Measurements from ENCODE around the gene IP6K3. TPM values are rescaled to one million over a fixed set of nuclear protein-coding genes. Genes with fewer than 3 reads are reported as not detected.

IP6K3 gene
- total RNA-seq, 1 donor from 2014 or later = not detected

DNA sequence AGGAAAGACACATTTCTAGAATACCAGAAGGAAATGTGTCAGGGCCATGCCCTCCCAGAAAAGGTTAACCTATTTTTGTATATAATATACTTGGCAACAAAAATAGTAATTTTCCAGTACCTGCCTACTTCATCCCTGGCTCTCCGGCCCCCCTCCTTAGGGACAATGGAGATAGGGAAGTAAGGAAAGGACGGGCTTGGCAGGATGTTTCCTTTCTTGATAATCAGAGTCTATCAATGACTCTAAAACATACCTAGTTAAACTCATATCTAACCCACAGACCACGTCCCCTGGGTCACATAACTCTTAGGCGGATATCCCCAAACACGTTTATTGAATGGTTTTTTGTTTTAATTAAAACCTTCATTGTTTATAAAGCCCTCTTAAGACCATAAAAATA is 47.0 kb downstream of the IP6K3 start:
- intact Hi-C loops (cut with micrococcal nuclease) = loop anchor here (1.0 to 10.0 kb wide), 3 partner anchors 109 to 245 kb away; partner anchors contain the start of gene ZBTB9
- Mint-ChIP-seq H3K27me3 (no peaks in the 10 kb centered on the region), H3K4me1 (peaks cover 43% of the 10 kb centered on the region), H3K36me3 (ENCODE audit: low read depth) (peaks cover 48% of the 10 kb centered on the region), H3K27ac (peak overlapping the region; percentile 53), H3K9me3 (no peaks in the 10 kb centered on the region), H3K4me3 (no peak overlapping the region)
- no peak for DNase-seq

DNA sequence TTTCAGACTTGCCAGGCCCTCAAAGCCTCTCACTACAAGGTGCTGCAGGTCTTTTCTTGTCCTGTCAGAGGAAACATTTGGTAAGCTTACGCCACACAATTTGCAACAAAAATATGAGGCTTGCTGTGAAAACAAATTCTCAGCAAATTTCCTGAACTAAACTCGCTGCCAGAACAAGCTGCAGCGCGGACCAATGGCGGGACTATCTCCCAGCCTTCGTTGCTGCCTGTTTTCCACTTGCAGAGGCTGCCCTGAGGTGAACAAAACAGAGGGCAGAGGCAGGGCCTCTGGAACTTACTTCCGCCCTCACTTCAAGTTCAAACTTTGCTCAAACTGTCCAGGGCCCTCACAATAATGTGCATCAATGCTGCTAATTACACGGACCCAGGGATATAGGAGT is 47.6 kb downstream of the IP6K3 start:
- no peak for DNase-seq
- H3K27me3 Mint-ChIP-seq = no peaks in the 10 kb centered on the region
- intact Hi-C loops (cut with micrococcal nuclease) = loop anchor here (10.0 kb wide), 1 partner anchor 244 kb away; the partner anchor contains the start of gene ZBTB9
- H3K9me3 Mint-ChIP-seq = no peaks in the 10 kb centered on the region
- H3K4me3 Mint-ChIP-seq = no peak overlapping the region
- H3K27ac Mint-ChIP-seq = peak overlapping the region; percentile 53
- peaks cover 48% of the 10 kb centered on the region for H3K36me3 Mint-ChIP-seq (ENCODE audit: low read depth)
- peaks cover 47% of the 10 kb centered on the region for H3K4me1 Mint-ChIP-seq

DNA sequence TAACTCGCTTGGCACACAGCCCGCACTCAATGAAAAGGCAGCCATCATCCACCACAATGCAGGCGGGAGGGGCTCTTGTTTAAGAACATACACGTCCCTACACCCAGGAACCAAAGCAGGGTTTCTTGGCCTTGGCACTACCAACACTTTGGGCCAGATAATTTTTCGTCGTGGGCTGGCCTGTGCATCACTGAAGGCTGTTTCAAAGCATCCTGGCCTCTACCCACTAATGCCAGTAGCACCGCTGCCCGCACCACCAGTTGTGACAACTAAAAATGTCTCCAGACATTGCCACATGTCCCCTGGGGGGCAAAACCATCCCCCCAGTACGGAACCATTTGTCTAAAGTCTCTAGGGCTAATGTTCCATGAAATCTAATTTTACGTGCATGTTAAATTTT is 48.2 kb downstream of the IP6K3 start:
- H3K4me3 Mint-ChIP-seq = no peak overlapping the region
- no peak overlapping the region for H3K27ac Mint-ChIP-seq
- H3K9me3 Mint-ChIP-seq = no peaks in the 10 kb centered on the region
- peaks cover 48% of the 10 kb centered on the region for H3K4me1 Mint-ChIP-seq
- no peaks in the 10 kb centered on the region for H3K27me3 Mint-ChIP-seq
- H3K36me3 Mint-ChIP-seq (ENCODE audit: low read depth) = peaks cover 47% of the 10 kb centered on the region
- intact Hi-C loops (cut with micrococcal nuclease) = loop anchor here (10.0 kb wide), 1 partner anchor 244 kb away; the partner anchor contains the start of gene ZBTB9
- DNase-seq = no peak

DNA sequence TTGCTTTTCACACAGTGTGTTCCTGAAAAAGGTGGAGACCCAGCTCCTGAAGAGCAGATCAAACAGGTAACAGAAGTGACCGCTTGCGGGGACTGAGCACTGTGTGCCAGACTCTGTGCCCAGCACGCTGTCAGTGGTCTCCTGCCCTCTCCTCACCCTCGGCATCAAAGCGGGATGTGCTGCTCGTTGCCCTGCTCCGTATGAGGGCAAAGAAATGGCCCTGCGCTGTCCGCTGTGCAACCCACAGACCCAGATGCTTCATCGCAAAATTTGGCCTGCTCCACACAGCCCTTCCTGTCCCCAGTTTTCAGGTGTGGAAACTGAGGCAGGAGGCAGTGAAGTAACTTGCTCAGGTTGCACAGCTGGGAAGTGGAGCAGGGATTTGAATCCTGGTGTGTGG is 48.9 kb downstream of the IP6K3 start:
- H3K4me1 Mint-ChIP-seq = peaks cover 54% of the 10 kb centered on the region
- H3K27ac Mint-ChIP-seq = peak overlapping the region; percentile 87
- peaks cover 47% of the 10 kb centered on the region for H3K36me3 Mint-ChIP-seq (ENCODE audit: low read depth)
- intact Hi-C loops (cut with micrococcal nuclease) = loop anchor here (2.0 to 10.0 kb wide), 2 partner anchors 13 to 243 kb away; partner anchors contain the start of genes UQCC2 and ZBTB9
- H3K27me3 Mint-ChIP-seq = no peaks in the 10 kb centered on the region
- H3K9me3 Mint-ChIP-seq = no peaks in the 10 kb centered on the region
- no peak for DNase-seq
- no peak overlapping the region for H3K4me3 Mint-ChIP-seq

DNA sequence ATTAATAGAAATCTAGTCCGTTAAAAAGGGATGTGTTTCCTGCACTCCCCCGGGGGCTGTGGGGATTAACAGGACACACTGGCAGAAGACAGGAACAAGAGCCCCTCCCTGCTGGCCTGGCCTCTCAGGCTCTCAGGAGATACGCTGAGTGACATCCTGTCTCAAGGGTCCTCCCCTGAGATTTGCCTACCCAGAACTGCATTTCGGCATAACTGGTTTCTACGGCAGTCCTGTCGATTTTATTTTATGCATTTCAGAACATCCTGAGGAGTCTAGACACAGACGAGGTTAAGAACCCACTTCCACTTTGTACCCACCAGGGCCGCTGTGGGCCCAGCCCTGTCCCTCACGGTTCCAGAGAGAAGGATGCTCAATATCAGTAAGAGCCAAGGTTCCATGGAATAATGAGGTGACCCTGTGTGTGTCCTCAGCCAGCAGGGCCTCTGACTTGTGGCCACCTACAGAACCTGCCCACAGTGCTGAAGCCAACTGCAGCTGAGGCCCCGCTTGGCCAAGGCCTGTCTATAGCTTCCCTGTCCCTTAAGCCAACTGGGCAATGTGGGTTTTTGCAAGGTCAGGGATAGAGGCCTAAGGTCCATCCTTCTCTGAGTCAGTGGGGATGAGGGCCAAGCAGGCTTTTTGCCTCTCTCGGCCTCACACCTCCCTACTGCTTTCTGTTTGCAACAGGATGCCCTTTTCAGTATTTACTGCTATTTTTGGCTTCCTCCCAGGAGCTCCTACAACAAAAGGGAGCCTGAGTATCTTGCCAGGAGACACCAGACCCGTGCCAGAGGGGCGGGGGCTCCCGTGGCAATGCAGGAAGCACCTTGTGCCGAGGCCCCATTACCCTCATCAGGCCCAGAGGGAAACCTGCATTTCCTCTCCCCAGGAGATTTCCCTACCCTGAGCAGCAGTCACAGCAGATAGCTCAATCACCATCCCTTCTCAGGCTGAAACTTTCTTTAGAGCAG is 49.9 kb downstream of the IP6K3 start:
- DNase-seq = peak; percentile 80

DNA sequence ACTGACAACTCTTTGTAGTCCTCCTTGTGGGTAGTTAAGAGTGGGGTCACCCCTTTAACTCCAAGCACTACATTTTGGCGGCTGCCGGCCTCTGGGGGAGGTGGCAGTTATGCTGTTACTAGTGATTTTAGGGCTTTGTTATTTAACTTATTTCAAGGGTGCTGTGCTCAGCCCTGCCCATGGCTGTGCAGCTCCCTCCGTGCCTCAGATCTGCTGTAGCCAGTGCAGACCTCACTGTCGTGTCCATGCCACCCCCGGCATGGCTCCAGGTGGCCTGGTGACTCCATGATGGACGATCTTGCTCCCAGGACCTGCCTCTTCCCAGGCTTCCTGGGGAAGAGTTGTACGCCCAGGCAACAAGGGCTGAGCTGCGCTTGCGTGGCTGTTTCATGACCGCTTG is 50.6 kb downstream of the IP6K3 start:
- Mint-ChIP-seq H3K27ac (peak overlapping the region; percentile 87), H3K9me3 (no peaks in the 10 kb centered on the region), H3K27me3 (no peaks in the 10 kb centered on the region), H3K36me3 (ENCODE audit: low read depth) (peaks cover 58% of the 10 kb centered on the region), H3K4me1 (peaks cover 64% of the 10 kb centered on the region), H3K4me3 (peak overlapping the region; percentile 72)
- intact Hi-C loops (cut with micrococcal nuclease) = loop anchor here (2.0 to 10.0 kb wide), 2 partner anchors 15 to 241 kb away; partner anchors contain the start of genes UQCC2 and ZBTB9
- no peak for DNase-seq

More for the DNA sequence above, 49.9 kb downstream of the IP6K3 start:
- no peaks in the 10 kb centered on the region for H3K27me3 Mint-ChIP-seq
- H3K4me3 Mint-ChIP-seq = peak overlapping the region; percentile 72
- peaks cover 62% of the 10 kb centered on the region for H3K4me1 Mint-ChIP-seq
- H3K27ac Mint-ChIP-seq = peak overlapping the region; percentile 87
- H3K36me3 Mint-ChIP-seq (ENCODE audit: low read depth) = peaks cover 54% of the 10 kb centered on the region
- intact Hi-C loops (cut with micrococcal nuclease) = loop anchor here (2.0 to 10.0 kb wide), 2 partner anchors 14 to 242 kb away; partner anchors contain the start of genes UQCC2 and ZBTB9
- no peaks in the 10 kb centered on the region for H3K9me3 Mint-ChIP-seq

DNA sequence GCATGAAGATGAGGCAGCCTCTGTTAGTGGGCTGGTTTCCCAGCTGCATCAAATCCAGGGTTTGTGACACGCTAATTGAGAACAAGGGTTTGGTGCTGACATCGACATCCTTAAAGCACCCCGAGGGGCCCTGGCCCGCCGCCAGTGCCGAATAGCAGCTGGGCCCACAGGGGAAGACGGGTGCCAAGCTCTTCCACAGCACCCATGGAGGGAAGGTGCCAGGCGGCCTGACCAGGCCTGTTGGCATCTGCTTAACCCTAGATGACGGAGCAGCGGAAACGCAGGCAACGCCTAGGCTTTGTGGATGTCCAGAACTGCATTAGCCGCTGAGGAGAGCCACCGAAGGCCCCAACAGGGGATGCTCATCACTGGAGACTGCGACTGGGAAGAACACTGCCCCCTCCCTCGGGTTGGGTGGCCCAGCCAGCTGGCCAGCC is 51.2 kb downstream of the IP6K3 start:
- Mint-ChIP-seq H3K4me3 (no peak overlapping the region), H3K27me3 (no peaks in the 10 kb centered on the region), H3K36me3 (ENCODE audit: low read depth) (peaks cover 63% of the 10 kb centered on the region), H3K27ac (peak overlapping the region; percentile 87), H3K9me3 (no peaks in the 10 kb centered on the region), H3K4me1 (peaks cover 62% of the 10 kb centered on the region)
- intact Hi-C loops (cut with micrococcal nuclease) = loop anchor here (10.0 kb wide), 1 partner anchor 241 kb away; the partner anchor contains the start of gene ZBTB9
- no peak for DNase-seq

DNA sequence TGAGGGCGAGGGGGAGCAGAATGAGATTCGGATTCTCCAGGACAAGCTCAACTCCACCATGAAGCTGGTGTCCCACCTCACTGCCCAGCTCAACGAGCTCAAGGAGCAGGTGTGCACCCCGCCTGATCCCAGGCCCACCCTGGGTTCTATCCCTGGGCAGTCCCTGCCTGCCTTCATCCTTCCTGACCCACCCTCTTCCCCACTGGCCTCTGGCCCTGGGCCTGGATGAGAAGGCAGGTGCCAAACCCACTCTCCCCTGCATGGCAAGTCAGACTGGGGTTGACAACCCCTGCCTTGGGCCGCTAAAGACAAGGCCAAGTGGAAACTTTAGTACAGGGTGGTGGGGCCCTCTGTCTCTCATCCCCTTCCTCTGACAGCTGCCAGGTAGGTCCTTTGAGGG is 51.7 kb downstream of the IP6K3 start:
- Mint-ChIP-seq H3K27me3 (no peaks in the 10 kb centered on the region), H3K9me3 (no peaks in the 10 kb centered on the region), H3K36me3 (ENCODE audit: low read depth) (peaks cover 59% of the 10 kb centered on the region), H3K4me3 (peak overlapping the region; percentile 54), H3K4me1 (peaks cover 58% of the 10 kb centered on the region), H3K27ac (peak overlapping the region; percentile 87)
- no peak for DNase-seq
- intact Hi-C loops (cut with micrococcal nuclease) = loop anchor here (5.0 to 10.0 kb wide), 2 partner anchors 63 to 240 kb away; partner anchors contain the start of gene ZBTB9

DNA sequence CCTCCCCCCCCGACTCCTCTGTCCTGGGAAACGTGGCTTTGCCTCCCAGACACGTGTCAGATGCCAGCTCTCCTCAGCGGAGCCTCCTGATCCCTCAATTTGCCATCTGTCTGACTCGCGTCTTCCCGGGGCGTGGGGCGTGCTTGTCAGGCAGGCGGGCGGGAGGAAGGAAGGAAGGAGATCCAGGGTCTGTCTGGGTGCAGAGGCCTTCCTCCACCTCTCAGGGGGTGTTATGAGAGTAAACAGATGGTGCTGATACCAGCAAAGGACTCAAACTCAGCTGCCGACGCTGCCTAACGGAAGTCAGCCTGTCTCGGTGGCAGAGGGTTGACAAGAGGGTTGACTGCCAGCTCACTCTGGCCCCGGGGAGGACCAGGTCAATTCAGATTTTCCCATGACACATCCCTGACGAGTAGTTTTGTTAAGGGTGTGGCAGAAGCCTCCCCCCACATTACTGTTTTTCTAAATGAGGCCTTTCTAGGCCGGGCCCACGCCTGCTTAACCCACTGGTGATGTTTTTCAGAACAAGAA is 52.2 kb downstream of the IP6K3 start:
- no peaks in the 10 kb centered on the region for H3K27me3 Mint-ChIP-seq
- H3K4me3 Mint-ChIP-seq = peak overlapping the region; percentile 54
- peak overlapping the region; percentile 87 for H3K27ac Mint-ChIP-seq
- no peaks in the 10 kb centered on the region for H3K9me3 Mint-ChIP-seq
- peaks cover 62% of the 10 kb centered on the region for H3K36me3 Mint-ChIP-seq (ENCODE audit: low read depth)
- intact Hi-C loops (cut with micrococcal nuclease) = loop anchor here (5.0 to 10.0 kb wide), 2 partner anchors 62 to 240 kb away; partner anchors contain the start of gene ZBTB9
- DNase-seq = peak; percentile 82
- peaks cover 57% of the 10 kb centered on the region for H3K4me1 Mint-ChIP-seq

DNA sequence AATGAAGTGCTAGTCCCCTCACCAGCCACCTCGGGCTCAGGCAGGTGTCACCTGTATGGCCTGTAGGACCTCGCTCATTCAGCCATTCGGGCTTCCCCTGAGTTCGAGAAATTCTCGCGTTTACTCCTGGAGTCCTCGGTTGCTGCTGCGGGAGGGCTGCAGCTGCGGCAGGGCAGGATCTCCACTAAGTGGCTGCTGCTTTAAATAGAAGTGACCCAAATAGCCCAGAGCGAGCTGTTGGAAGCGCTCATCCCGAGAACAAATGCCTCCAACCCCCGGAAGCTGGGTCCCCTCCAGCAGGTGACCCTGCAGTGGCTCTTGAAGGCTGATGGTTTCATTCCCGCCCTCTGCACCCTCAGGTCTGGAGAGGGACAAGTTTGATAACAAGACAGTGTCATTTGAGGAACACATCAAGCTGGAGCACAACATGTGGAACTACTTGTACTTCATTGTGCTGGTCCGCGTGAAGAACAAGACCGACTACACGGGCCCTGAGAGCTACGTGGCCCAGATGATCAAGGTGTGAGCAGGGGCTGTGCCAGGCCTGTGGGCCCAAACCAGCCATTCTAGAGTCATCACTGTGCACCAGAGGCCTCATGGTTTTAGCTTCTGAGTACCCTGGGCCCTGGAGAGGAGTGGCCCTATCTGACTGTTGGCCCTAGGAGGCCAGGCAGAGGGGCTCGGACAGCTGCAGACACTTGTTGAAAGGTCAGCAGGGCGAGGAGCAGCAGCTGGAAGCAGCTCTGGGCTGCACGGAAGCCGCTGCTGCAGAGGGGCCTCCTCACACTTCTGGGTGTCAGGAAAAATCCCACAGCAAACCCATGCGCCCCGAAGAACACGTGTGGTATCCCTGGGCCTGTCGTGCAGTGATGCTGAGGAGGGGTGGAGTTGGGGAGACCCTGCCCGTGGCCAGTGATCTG is 53.3 kb downstream of the IP6K3 start:
- peaks cover 54% of the 10 kb centered on the region for H3K4me1 Mint-ChIP-seq
- no peaks in the 10 kb centered on the region for H3K9me3 Mint-ChIP-seq
- peak overlapping the region; percentile 63 for H3K4me3 Mint-ChIP-seq
- no peaks in the 10 kb centered on the region for H3K27me3 Mint-ChIP-seq
- no peak for DNase-seq
- peaks cover 67% of the 10 kb centered on the region for H3K36me3 Mint-ChIP-seq (ENCODE audit: low read depth)
- H3K27ac Mint-ChIP-seq = peak overlapping the region; percentile 89
- intact Hi-C loops (cut with micrococcal nuclease) = loop anchor here (5.0 to 10.0 kb wide), 2 partner anchors 61 to 239 kb away; partner anchors contain the start of gene ZBTB9

DNA sequence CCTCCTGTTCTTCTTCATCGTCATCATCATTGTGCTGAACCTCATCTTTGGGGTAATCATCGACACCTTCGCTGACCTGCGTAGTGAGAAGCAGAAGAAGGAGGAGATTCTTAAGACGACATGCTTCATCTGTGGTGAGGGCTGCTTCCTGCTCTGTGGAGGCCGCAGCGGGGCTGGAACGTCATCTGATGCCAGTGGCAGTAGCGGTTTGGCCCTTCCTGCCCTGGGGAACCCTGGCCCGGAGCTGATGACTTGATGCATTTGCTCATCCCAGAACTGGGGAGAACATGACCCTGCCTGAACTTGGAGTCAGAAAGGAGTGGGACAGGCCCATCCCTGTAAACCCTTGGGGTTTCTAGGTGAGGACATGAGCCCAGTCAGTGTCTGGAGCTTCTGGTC is 53.9 kb downstream of the IP6K3 start:
- H3K4me3 Mint-ChIP-seq = peak overlapping the region; percentile 63
- intact Hi-C loops (cut with micrococcal nuclease) = loop anchor here (5.0 to 10.0 kb wide), 2 partner anchors 60 to 238 kb away; partner anchors contain the start of gene ZBTB9
- no peaks in the 10 kb centered on the region for H3K27me3 Mint-ChIP-seq
- peak overlapping the region; percentile 89 for H3K27ac Mint-ChIP-seq
- peaks cover 54% of the 10 kb centered on the region for H3K4me1 Mint-ChIP-seq
- DNase-seq = peak; percentile 89
- H3K36me3 Mint-ChIP-seq (ENCODE audit: low read depth) = peaks cover 64% of the 10 kb centered on the region
- no peaks in the 10 kb centered on the region for H3K9me3 Mint-ChIP-seq

DNA sequence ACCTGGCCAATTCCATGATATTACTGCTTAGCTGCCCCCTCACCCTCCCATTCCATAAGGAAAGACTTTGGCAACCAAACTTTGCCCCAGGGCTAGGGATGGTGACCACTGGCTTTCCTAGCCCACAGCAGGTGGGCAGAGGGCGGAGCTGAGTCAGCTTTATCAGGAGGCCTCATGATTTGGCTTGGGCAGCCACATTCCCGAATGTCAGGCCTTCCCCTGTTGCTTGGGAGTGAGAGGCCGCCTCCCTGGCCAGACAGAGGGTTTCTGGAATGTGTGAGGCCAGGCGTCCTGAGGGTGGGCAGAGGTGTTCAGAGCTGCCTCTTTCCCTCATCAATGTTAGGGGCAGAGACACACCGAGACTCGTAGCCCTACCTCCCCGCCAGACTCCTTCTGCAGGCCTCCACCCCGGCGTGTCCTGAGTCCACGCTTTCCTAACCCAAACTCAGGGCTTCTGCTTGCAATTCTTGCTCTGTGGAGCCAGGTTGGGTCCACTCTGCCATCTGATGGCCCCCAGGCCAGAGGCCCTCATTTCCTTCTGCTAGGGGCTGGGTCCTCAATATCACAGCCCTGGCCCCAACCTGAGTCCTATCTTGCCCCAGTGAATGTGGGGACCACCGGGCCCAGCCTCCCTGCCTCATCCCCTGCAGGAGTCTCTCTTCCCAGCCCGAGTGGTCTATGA is 54.5 kb downstream of the IP6K3 start:
- intact Hi-C loops (cut with micrococcal nuclease) = loop anchor here (5.0 to 10.0 kb wide), 2 partner anchors 60 to 237 kb away; partner anchors contain the start of gene ZBTB9
- Mint-ChIP-seq H3K27me3 (no peaks in the 10 kb centered on the region), H3K9me3 (no peaks in the 10 kb centered on the region), H3K27ac (peak overlapping the region; percentile 89), H3K4me1 (peaks cover 49% of the 10 kb centered on the region), H3K36me3 (ENCODE audit: low read depth) (peaks cover 60% of the 10 kb centered on the region), H3K4me3 (peak overlapping the region; percentile 63)
- DNase-seq = no peak
